HEK293T (cell line): ENCODE measurements around the gene CEP170B.

Experiments
- CTCF ChIA-PET: fragments of 350-600 bp; formaldehyde crosslinking; extraction: SDS; loops from one replicate; lab custom pipeline; 2021; ENCODE audit warnings: antibody characterized with exemption, inconsistent platforms; lab: Yijun Ruan, JAX
- POLR2A ChIA-PET: fragments of 350-600 bp; formaldehyde crosslinking; extraction: SDS; loops from one replicate; lab custom pipeline; 2020; ENCODE audit warnings: antibody characterized with exemption, inconsistent platforms; lab: Yijun Ruan, JAX
- DNase-seq: peaks from one replicate; pipeline ENCODE4 v3.0.0; 2012; ENCODE audit warnings: mixed read lengths; ENCODE audit errors: extremely low spot score
- ARNT ChIP-seq: fragments of 450-650 bp; IDR thresholded peaks from 2 replicates; pipeline ENCODE4 v1.6.1; 2017; ENCODE audit warnings: mild to moderate bottlenecking
- BHLHE40 ChIP-seq: fragments of 450-650 bp; IDR thresholded peaks from 2 replicates; pipeline ENCODE4 v1.6.1; 2016; ENCODE audit warnings: mild to moderate bottlenecking, moderate library complexity, borderline replicate concordance
- CTBP1 ChIP-seq: fragments of 450-650 bp; IDR thresholded peaks from 2 replicates; pipeline ENCODE4 v1.6.1; 2016; ENCODE audit warnings: borderline replicate concordance
- ELF4 ChIP-seq: fragments of 450-650 bp; IDR thresholded peaks from 2 replicates; pipeline ENCODE4 v1.6.1; 2017; ENCODE audit warnings: antibody characterized with exemption
- FOXA1 ChIP-seq: fragments of 450-650 bp; IDR thresholded peaks from 2 replicates; pipeline ENCODE4 v1.6.1; 2016; ENCODE audit warnings: mild to moderate bottlenecking
- FOXK2 ChIP-seq: fragments of 450-650 bp; IDR thresholded peaks from 2 replicates; pipeline ENCODE4 v1.6.1; 2016; ENCODE audit warnings: mild to moderate bottlenecking
- FOXM1 ChIP-seq: fragments of 450-650 bp; IDR thresholded peaks from 2 replicates; pipeline ENCODE4 v1.6.1; 2017; ENCODE audit warnings: mild to moderate bottlenecking, borderline replicate concordance
- HDGF ChIP-seq: fragments of 450-650 bp; IDR thresholded peaks from 2 replicates; pipeline ENCODE4 v1.6.1; 2017; ENCODE audit warnings: antibody characterized with exemption, borderline replicate concordance
- L3MBTL2 ChIP-seq: fragments of 450-650 bp; conservative IDR thresholded peaks from 2 replicates; pipeline ENCODE4 v1.6.1; 2016; ENCODE audit warnings: mild to moderate bottlenecking
- LEF1 ChIP-seq: fragments of 450-650 bp; IDR thresholded peaks from 2 replicates; pipeline ENCODE4 v1.6.1; 2017; ENCODE audit warnings: mild to moderate bottlenecking, borderline replicate concordance
- NFRKB ChIP-seq: fragments of 450-650 bp; IDR thresholded peaks from 2 replicates; pipeline ENCODE4 v1.6.1; 2016; ENCODE audit warnings: mild to moderate bottlenecking, moderate library complexity
- SP1 ChIP-seq: fragments of 450-650 bp; IDR thresholded peaks from 2 replicates; pipeline ENCODE4 v1.6.1; 2017
- SUZ12 ChIP-seq: fragments of 450-650 bp; IDR thresholded peaks from 2 replicates; pipeline ENCODE4 v1.6.1; 2016; ENCODE audit warnings: mild to moderate bottlenecking
- TARDBP ChIP-seq: fragments of 450-650 bp; IDR thresholded peaks from 2 replicates; pipeline ENCODE4 v1.6.1; 2016
- ZNF384 ChIP-seq: fragments of 450-650 bp; IDR thresholded peaks from 2 replicates; pipeline ENCODE4 v1.6.1; 2016
- TF ChIP-seq, protein P1 (sequence below): fragments of 450-650 bp; IDR thresholded peaks from 2 replicates; pipeline ENCODE4 v1.6.1; 2016

CEP170B gene

DNA sequence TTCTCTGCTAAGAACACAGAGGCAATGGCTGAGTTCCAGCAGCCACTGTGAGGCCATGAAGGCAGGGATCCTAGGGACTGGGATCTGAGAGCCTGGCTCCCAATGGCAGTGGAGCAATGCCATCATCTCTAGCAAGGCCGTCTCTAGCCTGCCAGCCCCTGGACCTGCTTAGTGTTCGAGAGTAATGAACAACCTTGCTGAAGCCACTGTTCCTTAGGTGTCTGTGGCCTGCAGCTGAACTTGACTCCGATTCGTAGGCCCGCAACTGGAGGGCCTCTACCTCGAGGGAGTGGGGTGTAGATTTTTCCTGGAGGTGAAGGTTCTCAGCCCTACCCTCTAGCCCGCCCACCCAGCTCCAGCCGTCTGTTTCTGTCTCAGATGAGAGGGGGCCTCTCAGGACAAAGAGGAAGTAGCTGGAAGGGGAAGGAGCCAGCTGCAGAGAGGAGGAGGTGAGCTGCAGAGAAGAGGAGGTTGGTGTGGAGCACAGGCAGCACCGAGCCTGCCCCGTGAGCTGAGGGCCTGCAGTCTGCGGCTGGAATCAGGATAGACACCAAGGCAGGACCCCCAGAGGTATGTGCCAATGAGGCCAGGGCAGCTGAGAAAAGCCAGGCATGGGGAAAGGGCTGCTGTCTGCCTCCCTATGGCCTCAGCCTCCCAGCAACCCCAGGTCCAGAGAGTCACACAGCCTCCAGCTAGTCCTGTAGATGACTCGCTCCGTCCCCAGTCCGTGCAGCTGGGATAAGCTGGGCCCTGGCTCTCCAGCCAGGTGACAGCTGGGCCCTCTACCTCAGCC, 59.5 kb downstream of the CEP170B start, which contains the start of gene PLD4:
TSS of gene PLD4 (plus strand) at position 459 of the 793 bp plus-strand sequence. CDS start 2,262 bp downstream, outside the sequence.
- TF ChIP-seq TARDBP (no peak), NFRKB (no peak), LEF1 (no peak), ARNT (no peak), FOXK2 (no peak), HDGF (no peak), SUZ12 (no peak), FOXA1 (no peak), FOXM1 (no peak), CTBP1 (no peak)
- TF ChIP-seq, protein P1, sequence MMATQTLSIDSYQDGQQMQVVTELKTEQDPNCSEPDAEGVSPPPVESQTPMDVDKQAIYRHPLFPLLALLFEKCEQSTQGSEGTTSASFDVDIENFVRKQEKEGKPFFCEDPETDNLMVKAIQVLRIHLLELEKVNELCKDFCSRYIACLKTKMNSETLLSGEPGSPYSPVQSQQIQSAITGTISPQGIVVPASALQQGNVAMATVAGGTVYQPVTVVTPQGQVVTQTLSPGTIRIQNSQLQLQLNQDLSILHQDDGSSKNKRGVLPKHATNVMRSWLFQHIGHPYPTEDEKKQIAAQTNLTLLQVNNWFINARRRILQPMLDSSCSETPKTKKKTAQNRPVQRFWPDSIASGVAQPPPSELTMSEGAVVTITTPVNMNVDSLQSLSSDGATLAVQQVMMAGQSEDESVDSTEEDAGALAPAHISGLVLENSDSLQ = no peak
- ChIA-PET CTCF (no interaction called here), POLR2A (no interaction called here)
- DNase-seq = no peak

DNA sequence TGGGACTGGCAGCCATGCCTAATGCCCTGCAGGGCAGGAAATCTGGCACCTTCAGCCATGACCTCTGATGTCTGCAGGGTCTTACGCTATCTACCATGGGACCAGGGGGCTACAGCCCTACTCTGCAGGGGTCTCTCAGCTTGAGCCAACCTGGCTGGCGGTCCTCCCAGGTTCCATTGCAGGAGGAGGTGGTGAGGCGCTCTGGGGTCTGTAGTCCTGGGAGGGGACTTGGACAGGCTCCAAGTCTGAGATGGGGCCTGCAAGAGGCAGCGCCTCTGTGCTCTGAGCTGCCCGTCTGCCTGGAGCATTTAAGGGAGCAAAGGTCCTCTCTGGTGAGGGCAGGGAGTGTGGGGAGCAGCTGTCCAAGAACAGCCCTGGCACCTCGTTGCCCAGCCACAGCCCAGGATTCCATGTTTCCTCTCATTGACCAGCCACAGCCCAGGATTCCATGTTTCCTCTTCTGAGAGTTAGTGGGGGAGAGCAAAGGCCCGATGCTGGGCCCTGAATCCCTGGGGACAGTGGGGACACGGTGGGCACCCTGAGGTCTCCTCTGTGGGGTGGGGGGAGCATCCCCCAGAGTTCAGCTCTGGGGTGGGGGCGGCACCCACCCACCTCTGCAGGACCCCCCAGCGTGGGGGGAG, 60.3 kb downstream of the CEP170B start:
- POLR2A ChIA-PET = no interaction called here
- TF ChIP-seq ARNT (no peak), CTBP1 (no peak), TARDBP (no peak), BHLHE40 (no peak), LEF1 (no peak), HDGF (no peak), NFRKB (no peak), ZNF384 (no peak), FOXK2 (no peak), FOXA1 (no peak), SUZ12 (no peak), ELF4 (no peak), FOXM1 (no peak), SP1 (no peak), L3MBTL2 (no peak)
- TF ChIP-seq, protein P1 = no peak

DNA sequence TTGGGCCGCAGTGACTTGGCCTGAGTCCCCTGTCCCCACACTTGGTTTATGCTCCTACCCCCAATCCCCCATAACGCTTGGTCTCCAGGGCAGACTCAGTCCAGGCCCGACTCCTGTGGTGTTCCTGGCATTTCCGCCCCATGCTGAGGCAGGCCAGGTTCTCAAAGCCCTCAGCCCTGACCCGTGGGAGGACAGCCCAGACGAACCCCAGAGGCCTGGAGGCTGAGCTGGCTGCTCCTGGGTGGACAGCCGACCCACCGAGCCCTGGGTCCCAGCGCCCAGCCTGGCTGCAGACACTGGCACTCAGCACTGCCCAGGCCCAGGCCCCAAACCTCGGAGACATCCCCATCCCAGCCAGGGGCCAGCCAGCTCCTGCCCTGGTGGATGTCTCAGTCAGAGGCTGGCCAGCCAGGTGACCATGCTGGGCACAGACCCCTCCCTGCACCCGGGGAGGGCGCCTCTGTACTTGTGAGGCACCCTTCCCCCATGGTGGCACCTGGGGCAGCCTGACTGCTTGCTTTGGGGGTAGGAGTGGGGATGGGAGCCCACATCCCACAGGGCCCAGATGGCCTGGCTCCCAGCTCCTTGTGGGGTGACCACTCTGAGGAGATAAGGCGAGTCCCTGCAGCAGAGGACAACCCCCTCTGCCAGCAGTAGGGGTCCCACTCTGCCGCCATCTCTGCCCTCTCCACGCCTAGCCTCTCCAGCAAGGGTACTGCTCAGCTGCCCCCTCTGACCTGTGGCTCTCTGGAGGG, 61.0 kb downstream of the CEP170B start:
- no peak for DNase-seq
- POLR2A ChIA-PET = no interaction called here
- TF ChIP-seq HDGF (no peak), SP1 (no peak), ARNT (no peak), FOXK2 (no peak), ZNF384 (no peak), NFRKB (no peak), LEF1 (no peak), L3MBTL2 (no peak), SUZ12 (no peak), TARDBP (no peak), CTBP1 (no peak), FOXA1 (no peak), ELF4 (no peak), FOXM1 (no peak), BHLHE40 (no peak)
- TF ChIP-seq, protein P1 = no peak
- CTCF ChIA-PET = no interaction called here

More for the DNA sequence above, 60.3 kb downstream of the CEP170B start:
- CTCF ChIA-PET = no interaction called here
- DNase-seq = no peak

DNA sequence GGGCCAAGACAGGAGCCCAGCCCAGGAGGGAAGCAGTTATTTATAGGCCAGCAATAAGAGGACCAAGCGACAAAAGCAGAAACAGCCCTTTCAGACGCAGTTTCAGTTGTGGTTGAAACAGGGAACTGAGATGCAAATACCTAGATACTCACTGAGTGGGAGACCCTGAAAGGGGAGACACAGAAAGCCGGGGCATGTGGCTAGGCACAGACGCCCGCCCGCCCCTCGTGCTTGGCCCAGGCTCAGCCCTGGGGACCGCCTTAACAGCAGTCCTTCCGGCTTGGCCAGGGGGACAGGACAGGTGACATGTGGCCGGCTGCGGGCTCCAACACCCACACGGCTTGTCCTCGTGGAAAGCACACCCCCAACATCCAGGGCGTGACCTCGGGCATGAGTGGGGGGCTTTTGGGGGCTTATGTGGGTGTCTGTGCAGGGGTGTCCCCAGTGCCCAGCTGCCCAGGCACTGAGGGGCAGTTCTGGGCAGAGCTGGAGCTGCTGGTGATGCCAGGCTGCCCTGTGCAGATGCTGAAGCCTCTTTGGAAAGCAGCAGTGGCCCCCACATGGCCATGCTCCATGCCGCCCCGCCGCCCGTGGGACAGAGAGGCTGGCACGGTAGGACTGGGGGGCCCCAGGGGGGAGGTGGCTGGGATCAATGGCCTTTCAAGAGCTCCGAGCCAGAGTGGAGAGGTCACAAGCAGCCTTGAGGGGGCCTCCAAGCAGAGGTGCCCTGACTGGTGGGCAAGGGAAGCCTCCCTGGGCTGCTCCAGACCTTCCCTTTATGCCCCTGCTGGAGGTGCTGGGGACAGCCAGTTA, 61.8 kb downstream of the CEP170B start:
- DNase-seq = no peak
- TF ChIP-seq, protein P1 = no peak
- TF ChIP-seq HDGF = no peak
- TF ChIP-seq BHLHE40 = no peak
- TF ChIP-seq NFRKB = no peak
- no peak for TF ChIP-seq TARDBP
- TF ChIP-seq ELF4 = no peak
- TF ChIP-seq LEF1 = no peak
- no peak for TF ChIP-seq FOXK2
- TF ChIP-seq FOXA1 = no peak
- no peak for TF ChIP-seq ARNT
- no peak for TF ChIP-seq CTBP1
- TF ChIP-seq FOXM1 = no peak
- TF ChIP-seq ZNF384 = no peak
- no peak for TF ChIP-seq SP1
- TF ChIP-seq L3MBTL2 = no peak
- no peak for TF ChIP-seq SUZ12
- POLR2A ChIA-PET = no interaction called here
- CTCF ChIA-PET = interaction anchor here (0.6 kb wide), 1 partner anchor 411 kb away, joined by 4 read pairs; no protein-coding TSS in a partner anchor
